ENCODE measurements around the gene NFX1.
"Not testable (repeated sequence)": the region's sequence is repeated elsewhere in the genome, so short reads cannot be mapped to it uniquely, and the experiment has no call there.

Gene NFX1

DNA sequence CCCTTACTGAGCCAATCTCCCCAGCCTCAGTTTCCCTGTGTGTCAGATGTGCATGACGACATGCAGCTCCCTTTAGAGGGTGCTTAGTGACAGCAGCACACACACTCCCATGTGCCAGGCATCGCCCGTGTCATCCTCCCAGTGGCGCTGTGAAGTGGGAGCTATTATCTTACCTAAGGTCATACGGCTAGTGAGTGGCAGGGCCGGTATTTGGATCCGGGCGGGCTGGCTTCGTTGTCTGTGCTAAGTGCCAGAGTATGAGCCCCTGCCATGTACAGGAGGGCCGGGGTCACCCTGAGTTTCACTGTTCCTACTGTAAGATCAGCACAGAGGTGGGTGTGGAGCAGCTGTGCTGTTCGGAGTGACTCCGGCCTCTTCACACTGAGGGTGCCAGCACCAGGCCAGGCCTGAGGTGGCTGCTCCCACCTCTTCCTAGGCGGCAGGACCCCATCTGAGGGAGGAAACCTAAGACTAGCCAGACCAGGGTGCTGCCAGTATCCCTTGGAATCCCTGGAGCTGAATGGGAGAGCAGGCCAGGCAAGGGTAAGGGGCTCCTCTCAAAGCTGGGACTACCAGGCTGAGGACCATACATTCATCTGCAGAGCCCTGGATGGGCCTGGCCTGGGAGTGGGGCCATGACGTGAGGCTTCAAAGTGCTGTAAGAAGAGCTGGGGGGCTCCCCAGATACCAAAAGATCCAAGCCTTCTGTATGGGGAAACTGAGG is 89.5 kb downstream of the NFX1 start:
- TF ChIP-seq GATA2 (IDR thresholded peaks at IDR 0.05; ENCODE audit: low read depth, low read length) (no peak), GATA3 (IDR thresholded peaks at IDR 0.05; ENCODE audit: low read depth, low read length) (no peak)

- TF ChIP-seq GATA3 (IDR thresholded peaks at IDR 0.05; ENCODE audit: low read depth, low read length): no peak
- TF ChIP-seq GATA2 (IDR thresholded peaks at IDR 0.05; ENCODE audit: low read depth, low read length): no peak
These were observed 90.2 kb downstream of the NFX1 start for GRCh38 chr9:33380390-33381094.

GRCh38 chr9:33381231-33381791 is 91.0 kb downstream of the NFX1 start:
- TF ChIP-seq GATA3 (IDR thresholded peaks at IDR 0.05; ENCODE audit: low read depth, low read length) (no peak), GATA2 (IDR thresholded peaks at IDR 0.05; ENCODE audit: low read depth, low read length) (no peak)

GRCh38 chr9:33388110-33388994 is 98.0 kb downstream of the NFX1 start:
- no peak for TF ChIP-seq GATA3 (IDR thresholded peaks at IDR 0.05; ENCODE audit: low read depth, low read length)
- TF ChIP-seq GATA2 (IDR thresholded peaks at IDR 0.05; ENCODE audit: low read depth, low read length): no peak

- TF ChIP-seq GATA3 (IDR thresholded peaks at IDR 0.05; ENCODE audit: low read depth, low read length): no peak
- no peak for TF ChIP-seq GATA2 (IDR thresholded peaks at IDR 0.05; ENCODE audit: low read depth, low read length)
These were observed 103.3 kb downstream of the NFX1 start for GRCh38 chr9:33393581-33393980.

GRCh38 chr9:33402371-33402770 is 112.1 kb downstream of the NFX1 start, which contains the start of gene AQP7:
AQP7 (minus strand) TSS chr9:33402568; CDS start chr9:33401262, 1,306 bp downstream.
- not testable (repeated sequence) for TF ChIP-seq GATA2, GATA3 (IDR thresholded peaks at IDR 0.05; ENCODE audit: low read depth, low read length)

DNA sequence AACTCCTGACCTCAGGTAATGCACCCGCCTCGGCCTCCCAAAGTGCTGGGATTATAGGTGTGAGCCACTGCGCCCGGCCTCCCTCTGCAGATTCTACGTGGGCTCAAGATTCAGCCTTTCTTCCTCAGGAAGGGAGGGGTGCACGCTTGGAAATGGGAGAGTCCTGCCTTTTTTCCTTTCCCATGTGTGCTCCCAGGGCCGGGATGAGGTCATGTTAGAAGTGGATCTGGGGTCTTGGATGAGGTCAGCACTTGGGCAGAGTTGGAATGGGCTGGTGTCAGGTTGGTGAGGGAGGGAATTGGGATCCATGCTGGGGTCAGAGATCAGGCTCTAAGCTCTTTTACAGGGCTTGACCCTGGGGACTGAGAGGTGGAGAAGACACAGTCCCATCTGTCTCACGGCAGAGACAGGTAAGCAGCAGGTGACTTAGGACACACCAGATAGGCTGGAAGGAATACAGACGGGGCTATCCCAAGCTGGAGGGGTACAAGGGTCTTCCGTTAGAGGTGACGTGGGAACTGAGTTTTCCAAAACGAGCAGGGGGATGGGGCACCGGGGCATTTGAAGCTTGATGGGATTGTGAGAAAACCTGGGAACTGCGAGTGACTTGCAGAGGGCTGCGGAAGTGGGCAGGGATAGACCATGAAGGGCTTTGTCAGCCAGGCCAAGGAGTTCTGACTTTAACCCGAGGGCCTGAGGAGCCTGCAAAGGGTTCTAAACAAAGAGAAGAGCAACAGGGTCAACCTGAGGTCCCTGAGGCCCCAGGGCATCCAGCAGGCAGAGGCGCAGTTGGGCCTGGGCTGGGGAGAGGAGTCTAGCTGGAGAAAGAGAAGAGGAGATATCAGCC is 113.8 kb downstream of the NFX1 start:
- no peak for TF ChIP-seq GATA3 (IDR thresholded peaks at IDR 0.05; ENCODE audit: low read depth, low read length)
- TF ChIP-seq GATA2 (IDR thresholded peaks at IDR 0.05; ENCODE audit: low read depth, low read length): no peak

DNA sequence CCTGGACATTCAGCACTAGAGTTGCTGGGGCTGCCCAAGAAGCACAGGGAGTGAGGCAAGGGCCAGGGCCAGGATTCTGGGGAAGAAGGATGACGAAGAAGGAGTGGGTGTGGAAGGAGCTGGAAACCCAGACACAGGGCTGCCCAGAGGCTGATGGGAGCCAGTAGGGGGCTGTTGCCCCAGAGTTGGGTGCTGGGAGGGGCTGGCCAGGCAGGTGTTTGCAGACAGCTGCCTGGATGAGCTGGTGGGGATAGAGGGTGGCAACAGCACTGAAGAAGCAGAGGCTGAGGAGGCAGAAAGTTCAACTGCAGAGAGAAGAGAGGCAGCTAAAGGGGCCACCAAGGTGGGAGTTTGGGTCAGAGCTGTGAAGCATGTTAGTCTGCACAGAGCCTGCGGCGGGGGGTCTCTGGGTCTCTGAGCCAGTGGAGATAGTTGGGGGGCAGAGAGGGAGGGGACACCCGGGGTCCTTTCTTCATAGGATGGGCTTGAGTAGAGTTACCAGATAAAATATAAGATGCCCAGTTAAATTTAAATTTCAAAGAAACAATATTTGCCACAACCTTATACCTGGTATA is 114.6 kb downstream of the NFX1 start:
- TF ChIP-seq GATA3 (IDR thresholded peaks at IDR 0.05; ENCODE audit: low read depth, low read length) (no peak), GATA2 (IDR thresholded peaks at IDR 0.05; ENCODE audit: low read depth, low read length) (no peak)

- TF ChIP-seq GATA3 (IDR thresholded peaks at IDR 0.05; ENCODE audit: low read depth, low read length) (no peak), GATA2 (IDR thresholded peaks at IDR 0.05; ENCODE audit: low read depth, low read length) (no peak)
These were observed 116.7 kb downstream of the NFX1 start for GRCh38 chr9:33407061-33407460.

- TF ChIP-seq GATA3 (IDR thresholded peaks at IDR 0.05; ENCODE audit: low read depth, low read length) (no peak), GATA2 (IDR thresholded peaks at IDR 0.05; ENCODE audit: low read depth, low read length) (no peak)
These were observed 117.8 kb downstream of the NFX1 start for GRCh38 chr9:33408087-33408486.

- no peak for TF ChIP-seq GATA3 (IDR thresholded peaks at IDR 0.05; ENCODE audit: low read depth, low read length)
- TF ChIP-seq GATA2 (IDR thresholded peaks at IDR 0.05; ENCODE audit: low read depth, low read length): no peak
These were observed 124.0 kb downstream of the NFX1 start for GRCh38 chr9:33414268-33414667.

DNA sequence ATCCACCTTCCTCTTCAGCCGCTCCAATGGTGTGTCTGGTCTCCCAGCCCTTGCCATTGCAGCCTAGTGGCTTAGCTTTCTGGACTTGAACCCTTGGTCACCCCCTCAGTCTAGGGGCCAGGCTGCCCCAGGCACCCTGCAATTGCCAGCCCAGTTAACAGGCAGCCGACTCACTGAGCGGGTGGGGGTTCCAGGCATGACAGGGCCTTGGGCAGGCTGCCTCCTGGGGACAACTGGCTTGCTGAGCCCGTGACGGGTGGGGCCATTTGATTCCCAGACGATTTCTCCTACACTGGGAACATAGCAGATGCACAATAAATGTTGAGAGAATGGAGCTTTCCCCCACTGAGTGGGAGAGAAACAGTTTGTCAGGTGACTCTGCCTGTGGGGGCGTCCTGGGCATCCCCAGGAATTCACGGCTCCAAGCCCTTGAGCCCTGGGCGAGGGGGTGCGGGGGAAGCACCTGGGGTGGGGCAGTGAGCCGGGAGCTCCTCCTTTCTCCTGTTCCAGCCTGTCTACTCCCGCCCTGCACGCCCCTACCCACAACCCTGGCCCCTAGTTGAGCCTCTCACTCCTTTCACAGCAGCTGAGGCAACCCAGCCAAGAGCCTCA is 124.7 kb downstream of the NFX1 start:
- TF ChIP-seq GATA3 (IDR thresholded peaks at IDR 0.05; ENCODE audit: low read depth, low read length): no peak
- no peak for TF ChIP-seq GATA2 (IDR thresholded peaks at IDR 0.05; ENCODE audit: low read depth, low read length)

Measured in SH-SY5Y (cell line).